Tibial nerve (tissue), 4 donors: ENCODE data around the gene SNAPC1. TPM values are rescaled to one million over a fixed set of nuclear protein-coding genes. Genes with fewer than 3 reads are reported as not detected.
A peak's percentile ranks its signal among the peaks of the same experiment; 100 is the strongest.

ENCODE experiments used
- DNase-seq, 2 donors: peaks; one replicate each; pipeline ENCODE4 v3.0.0-alpha.2; 2019; ENCODE audit warnings: low spot score in 2 of 2
- H3K27ac ChIP-seq, 4 donors: fragments of 200-600 bp; sonication (generic) in 3 of 4; one replicate each; pipeline ENCODE4 v1.5.1; 2017 to 2019; ENCODE audit warnings: mild to moderate bottlenecking in 1 of 4
- H3K27me3 ChIP-seq, 2 donors: fragments of 200-600 bp; sonication (generic) in 1 of 2; one replicate each; pipeline versions ENCODE4 v1.5.1 to v1.6.0; 2017 to 2019
- H3K36me3 ChIP-seq, 3 donors: fragments of 200-600 bp; sonication (generic); one replicate each; pipeline ENCODE4 v1.5.1; 2018 to 2019
- H3K4me1 ChIP-seq, 4 donors: fragments of 200-600 bp; sonication (generic) in 3 of 4; one replicate each; pipeline ENCODE4 v1.5.1; 2017 to 2019
- H3K4me3 ChIP-seq, 4 donors: fragments of 200-600 bp; sonication (generic) in 3 of 4; one replicate each; pipeline ENCODE4 v1.5.1; 2017 to 2019; ENCODE audit warnings: mild to moderate bottlenecking in 1 of 4, moderate library complexity in 1 of 4
- H3K9me3 ChIP-seq, 4 donors: fragments of 200-600 bp; sonication (generic) in 3 of 4; one replicate each; pipeline ENCODE4 v1.5.1; 2017 to 2019
- CTCF ChIP-seq, 5 experiments: fragments of 200-600 bp in 3 of 5; fragments of 450-650 bp in 2 of 5; sonication (generic) in 3 of 5; IDR thresholded peaks; one replicate each; pipeline ENCODE4 v1.5.1; 2016 to 2019; ENCODE audit warnings: antibody characterized with exemption in 5 of 5, mild to moderate bottlenecking in 3 of 5, moderate library complexity in 2 of 5
- EP300 ChIP-seq, 2 donors: sonication (generic); formaldehyde crosslinking; IDR thresholded peaks; one replicate each; pipeline ENCODE4 v1.6.1; 2017; ENCODE audit warnings: antibody characterized with exemption in 2 of 2, mild to moderate bottlenecking in 1 of 2
- POLR2A ChIP-seq, 2 donors: fragments of 450-650 bp; IDR thresholded peaks; one replicate each; pipeline ENCODE4 v1.6.1; 2017; ENCODE audit warnings: antibody characterized with exemption in 2 of 2, mild to moderate bottlenecking in 2 of 2, moderate library complexity in 2 of 2
- WGBS, 2 donors: methylation state at CpG; one replicate each; pipeline ENCODE4 v1.1.5; 2018; 5-methylcytosine and 5-hydroxymethylcytosine counted together
- total RNA-seq, 4 donors: library from RNA; depleted of rRNA; stranded (reverse); fragments of >200 nt; gene quantifications; one replicate each; pipeline ENCODE4 v1.1.0, GENCODE V29; 2016

SNAPC1 gene
- total RNA-seq, 4 donors from 2014 or later: 6.3 to 14.4 (median 10.2) TPM

GRCh38 chr14:61803755-61804154 lies 41.5 kb downstream of the SNAPC1 start:
- no peak for TF ChIP-seq CTCF (IDR thresholded peaks at IDR 0.05)
- TF ChIP-seq EP300 (IDR thresholded peaks at IDR 0.05): no peak
- Histone ChIP-seq H3K27me3 (no peaks in the 10 kb centered on the region), H3K27ac (no peak overlapping the region), H3K4me1 (no peaks in the 10 kb centered on the region), H3K4me3 (no peak overlapping the region), H3K36me3 (peaks cover 0 to 16% (median 0%) of the 10 kb centered on the region in 3 donors), H3K9me3 (no peaks in the 10 kb centered on the region)
- WGBS, 2 donors: 64 to 71% methylated on average over 2 of the region's 2 CpGs
- DNase-seq: no peak

- Histone ChIP-seq H3K4me3 (no peak overlapping the region), H3K4me1 (no peaks in the 10 kb centered on the region), H3K27ac (no peak overlapping the region), H3K36me3 (peaks cover 0 to 6% (median 0%) of the 10 kb centered on the region in 3 donors), H3K9me3 (no peaks in the 10 kb centered on the region), H3K27me3 (no peaks in the 10 kb centered on the region)
- DNase-seq: no peak
- TF ChIP-seq POLR2A (IDR thresholded peaks at IDR 0.05) (no peak), CTCF (IDR thresholded peaks at IDR 0.05) (no peak), EP300 (IDR thresholded peaks at IDR 0.05) (no peak)
- WGBS, 2 donors: 85 to 96% methylated on average over 4 of the region's 4 CpGs
These were observed 43.2 kb downstream of the SNAPC1 start for GRCh38 chr14:61805451-61805850.

- TF ChIP-seq POLR2A (IDR thresholded peaks at IDR 0.05) (no peak), EP300 (IDR thresholded peaks at IDR 0.05) (no peak), CTCF (IDR thresholded peaks at IDR 0.05) (no peak)
- H3K36me3 ChIP-seq: no peaks in the 10 kb centered on the region
- H3K4me1 ChIP-seq: peaks cover 0 to 10% (median 2%) of the 10 kb centered on the region in 4 donors
- no peaks in the 10 kb centered on the region for H3K9me3 ChIP-seq
- H3K4me3 ChIP-seq: no peak overlapping the region
- no peak for DNase-seq
- WGBS, 2 donors: 64 to 67% methylated on average over 15 of the region's 15 CpGs
- peaks cover 0 to 50% of the 10 kb centered on the region in 2 donors for H3K27me3 ChIP-seq
- no peak overlapping the region for H3K27ac ChIP-seq
These were observed 49.7 kb downstream of the SNAPC1 start for GRCh38 chr14:61811882-61812346.

GRCh38 chr14:61812347-61813095 lies 50.3 kb downstream of the SNAPC1 start, which contains the start of gene SYT16:
SYT16 (plus strand) TSS chr14:61812703.
- peaks cover 0 to 10% (median 2%) of the 10 kb centered on the region in 4 donors for H3K4me1 ChIP-seq
- peak within 1 kb of the TSS in 2 of 4 donors; percentile 33 to 43 for H3K4me3 ChIP-seq
- TF ChIP-seq CTCF (IDR thresholded peaks at IDR 0.05) (no peak), EP300 (IDR thresholded peaks at IDR 0.05) (no peak), POLR2A (IDR thresholded peaks at IDR 0.05) (no peak)
- peaks cover 0 to 50% of the 10 kb centered on the region in 2 donors for H3K27me3 ChIP-seq
- no peak within 1 kb of the TSS for H3K27ac ChIP-seq
- no peaks in the 10 kb centered on the region for H3K36me3 ChIP-seq
- 3 to 4% methylated on average over 31 to 66 of the region's 95 CpGs for WGBS, 2 donors
- peaks cover 0 to 6% (median 0%) of the 10 kb centered on the region in 4 donors for H3K9me3 ChIP-seq
- DNase-seq: no peak

GRCh38 chr14:61813096-61813606 lies 50.9 kb downstream of the SNAPC1 start:
- TF ChIP-seq POLR2A (IDR thresholded peaks at IDR 0.05) (no peak), EP300 (IDR thresholded peaks at IDR 0.05) (no peak), CTCF (IDR thresholded peaks at IDR 0.05) (no peak)

More at GRCh38 chr14:61813096-61813606, 50.9 kb downstream of the SNAPC1 start:
- peaks cover 0 to 50% of the 10 kb centered on the region in 2 donors for H3K27me3 ChIP-seq
- H3K27ac ChIP-seq: no peak overlapping the region
- peaks cover 0 to 10% (median 2%) of the 10 kb centered on the region in 4 donors for H3K4me1 ChIP-seq
- DNase-seq: no peak
- H3K4me3 ChIP-seq: peak overlapping the region in 2 of 4 donors; percentile 33 to 43
- WGBS, 2 donors: 17 to 27% methylated on average over 13 to 25 of the region's 25 CpGs
- H3K9me3 ChIP-seq: peaks cover 0 to 6% (median 0%) of the 10 kb centered on the region in 4 donors
- H3K36me3 ChIP-seq: no peaks in the 10 kb centered on the region
